Esophagus muscularis mucosa (tissue), 4 donors: Measurements from ENCODE around the gene OBP2A.

Source experiments
- CTCF ChIP-seq, 3 experiments: fragments of 200-600 bp in 2 of 3; fragments of 450-650 bp in 1 of 3; sonication (generic) in 2 of 3; IDR thresholded peaks; one replicate each; pipeline ENCODE4 v1.5.1; 2017 to 2019; ENCODE audit warnings: antibody characterized with exemption in 3 of 3, mild to moderate bottlenecking in 2 of 3, moderate library complexity in 1 of 3
- EP300 ChIP-seq: sonication (generic); formaldehyde crosslinking; IDR thresholded peaks from one replicate; pipeline ENCODE4 v1.6.1; 2017; ENCODE audit warnings: antibody characterized with exemption
- POLR2AphosphoS5 ChIP-seq, 2 donors: sonication (generic); formaldehyde crosslinking; IDR thresholded peaks; one replicate each; pipeline ENCODE4 v1.6.1; 2017; ENCODE audit warnings: antibody characterized with exemption in 2 of 2

- TF ChIP-seq CTCF (IDR thresholded peaks at IDR 0.05) (no peak), EP300 (no peak), POLR2AphosphoS5 (IDR thresholded peaks at IDR 0.05) (no peak)
Measured at GRCh38 chr9:135592625-135593024, 46.7 kb downstream of the OBP2A start.
